Testis (tissue), 3 donors: ENCODE data around the gene SLC17A6. TPM values are rescaled to one million over a fixed set of nuclear protein-coding genes. Genes with fewer than 3 reads are reported as not detected.

ENCODE experiments used
- DNase-seq: peaks from one replicate; pipeline ENCODE4 v3.0.0-alpha.2; 2019
- H3K27ac ChIP-seq, 2 donors: fragments of 200-600 bp; sonication (generic); one replicate each; pipeline ENCODE4 v1.5.1; 2019
- H3K27me3 ChIP-seq: fragments of 200-600 bp; sonication (generic); one replicate; pipeline ENCODE4 v1.5.1; 2019
- H3K36me3 ChIP-seq: fragments of 200-600 bp; sonication (generic); one replicate; pipeline ENCODE4 v1.5.1; 2017; ENCODE audit warnings: low read depth; ENCODE audit errors: missing control alignments
- H3K4me1 ChIP-seq: fragments of 200-600 bp; sonication (generic); one replicate; pipeline ENCODE4 v1.5.1; 2019
- H3K4me3 ChIP-seq, 2 donors: fragments of 200-600 bp; sonication (generic); one replicate each; pipeline ENCODE4 v1.5.1; 2017 to 2019
- H3K9me3 ChIP-seq: fragments of 200-600 bp; sonication (generic); one replicate; pipeline ENCODE4 v1.5.1; 2017
- POLR2A ChIP-seq: fragments of 450-650 bp; IDR thresholded peaks from one replicate; pipeline ENCODE4 v1.6.1; 2017; ENCODE audit warnings: antibody characterized with exemption, mild to moderate bottlenecking, moderate library complexity
- WGBS, 2 donors: methylation state at CpG; one replicate each; pipeline ENCODE4 v1.1.5; 2018; 5-methylcytosine and 5-hydroxymethylcytosine counted together
- intact Hi-C: fragments of 100-400 bp; cut with DNase I; formaldehyde crosslinking; loops from one replicate; pipeline ENCODE4 v1.15.1; 2023; ENCODE audit warnings: low total_unique reads
- polyA plus RNA-seq: library from polyadenylated mRNA; stranded (reverse); fragments of 350-450 nt; fragmentation: Illumina TruSeq; extraction: RNeasy Lipid Tissue Mini Kit (QIAGEN cat#74804); gene quantifications from one replicate; pipeline ENCODE4 v1.2.3, GENCODE V29; 2014; ENCODE audit warnings: low read depth, low replicate concordance; ENCODE audit not compliant: insufficient read depth
- total RNA-seq, 2 donors: library from RNA; depleted of rRNA; stranded (reverse); fragments of >200 nt; gene quantifications; one replicate each; pipeline ENCODE4 v1.2.3, GENCODE V29; 2016
- TF ChIP-seq, protein P1 (sequence below), 3 experiments: fragments of 450-650 bp in 2 of 3; fragments of 200-600 bp in 1 of 3; sonication (generic) in 1 of 3; IDR thresholded peaks; one replicate each; pipeline ENCODE4 v1.5.1; 2016 to 2019; ENCODE audit warnings: antibody characterized with exemption in 3 of 3, mild to moderate bottlenecking in 2 of 3, moderate library complexity in 1 of 3

SLC17A6 gene
- total and polyA plus RNA-seq, 3 donors from 2014 or later: 0.08 TPM; not detected in 2

DNA sequence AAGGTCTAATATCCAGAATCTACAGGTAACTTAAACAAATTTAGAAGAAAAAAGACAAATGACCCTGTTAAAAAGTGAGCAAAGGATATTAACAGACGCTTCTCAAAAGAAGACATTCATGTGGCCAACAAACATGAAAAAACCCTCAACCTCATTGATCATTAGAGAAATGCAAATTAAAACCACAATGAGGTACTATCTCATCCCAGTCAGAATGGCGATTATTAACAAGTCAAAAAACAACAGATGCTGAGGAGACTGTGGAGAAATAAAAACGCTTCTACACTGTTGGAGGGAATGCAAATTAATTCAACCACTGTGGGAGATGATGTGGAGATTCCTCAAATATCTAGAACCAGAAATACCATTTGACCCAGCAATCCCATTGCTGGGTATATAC is 67.2 kb downstream of the SLC17A6 start:
- TF ChIP-seq, protein P1, sequence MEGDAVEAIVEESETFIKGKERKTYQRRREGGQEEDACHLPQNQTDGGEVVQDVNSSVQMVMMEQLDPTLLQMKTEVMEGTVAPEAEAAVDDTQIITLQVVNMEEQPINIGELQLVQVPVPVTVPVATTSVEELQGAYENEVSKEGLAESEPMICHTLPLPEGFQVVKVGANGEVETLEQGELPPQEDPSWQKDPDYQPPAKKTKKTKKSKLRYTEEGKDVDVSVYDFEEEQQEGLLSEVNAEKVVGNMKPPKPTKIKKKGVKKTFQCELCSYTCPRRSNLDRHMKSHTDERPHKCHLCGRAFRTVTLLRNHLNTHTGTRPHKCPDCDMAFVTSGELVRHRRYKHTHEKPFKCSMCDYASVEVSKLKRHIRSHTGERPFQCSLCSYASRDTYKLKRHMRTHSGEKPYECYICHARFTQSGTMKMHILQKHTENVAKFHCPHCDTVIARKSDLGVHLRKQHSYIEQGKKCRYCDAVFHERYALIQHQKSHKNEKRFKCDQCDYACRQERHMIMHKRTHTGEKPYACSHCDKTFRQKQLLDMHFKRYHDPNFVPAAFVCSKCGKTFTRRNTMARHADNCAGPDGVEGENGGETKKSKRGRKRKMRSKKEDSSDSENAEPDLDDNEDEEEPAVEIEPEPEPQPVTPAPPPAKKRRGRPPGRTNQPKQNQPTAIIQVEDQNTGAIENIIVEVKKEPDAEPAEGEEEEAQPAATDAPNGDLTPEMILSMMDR (IDR thresholded peaks at IDR 0.05): no peak
- no peak for TF ChIP-seq POLR2A
- Histone ChIP-seq H3K9me3 (no peaks in the 10 kb centered on the region), H3K4me1 (no peaks in the 10 kb centered on the region), H3K4me3 (no peak overlapping the region), H3K36me3 (no peaks in the 10 kb centered on the region), H3K27ac (no peak overlapping the region), H3K27me3 (no peaks in the 10 kb centered on the region)
- no peak for DNase-seq
- WGBS, 2 donors: 67 to 68% methylated on average over 3 of the region's 3 CpGs
- intact Hi-C loops: no loop called here

DNA sequence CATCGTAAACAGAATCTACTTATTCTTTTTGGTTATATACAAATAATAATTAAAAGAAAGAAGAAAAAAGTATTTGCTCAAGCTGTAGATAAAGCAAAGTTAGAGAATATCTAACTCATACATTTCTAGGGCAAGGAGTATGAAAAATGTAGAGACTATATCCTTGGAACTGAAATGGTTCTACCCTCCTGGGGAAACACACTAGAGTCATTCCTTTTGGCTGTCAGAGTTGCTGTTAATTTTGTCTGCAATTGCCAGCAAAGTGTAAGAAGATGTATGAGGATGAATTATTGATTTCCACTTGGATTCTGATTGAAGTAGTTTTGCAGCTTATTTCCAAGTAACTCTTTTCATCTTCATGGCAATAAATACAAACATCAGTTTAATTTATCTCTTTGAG is 69.1 kb downstream of the SLC17A6 start:
- H3K36me3 ChIP-seq: no peaks in the 10 kb centered on the region
- H3K27ac ChIP-seq: no peak overlapping the region
- WGBS, 2 donors: 91 to 97% methylated on average over 1 of the region's 1 CpG
- intact Hi-C loops: no loop called here
- TF ChIP-seq, protein P1 (IDR thresholded peaks at IDR 0.05): no peak
- no peak for TF ChIP-seq POLR2A
- no peaks in the 10 kb centered on the region for H3K9me3 ChIP-seq
- no peak for DNase-seq
- H3K4me1 ChIP-seq: no peaks in the 10 kb centered on the region
- no peak overlapping the region for H3K4me3 ChIP-seq
- H3K27me3 ChIP-seq: no peaks in the 10 kb centered on the region

DNA sequence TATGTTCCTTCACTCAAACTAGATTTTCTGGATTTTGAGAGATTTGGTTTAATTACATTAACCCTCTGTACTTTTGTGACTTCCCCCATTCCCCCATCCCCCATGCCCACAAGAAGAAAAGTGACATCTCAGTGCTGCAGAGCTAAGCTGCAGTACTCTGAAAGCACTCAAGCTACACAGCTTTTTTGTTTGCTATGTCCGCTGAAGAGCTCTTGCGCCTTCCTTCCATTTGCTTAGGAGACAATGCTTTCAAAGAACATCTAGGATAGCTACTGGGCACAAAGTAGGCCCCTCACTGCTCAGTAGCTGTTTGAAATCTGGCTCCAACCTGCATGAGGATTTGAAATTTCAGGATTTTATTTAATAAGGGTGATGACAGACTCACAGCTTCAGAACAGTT is 69.7 kb downstream of the SLC17A6 start:
- Histone ChIP-seq H3K4me1 (no peaks in the 10 kb centered on the region), H3K36me3 (no peaks in the 10 kb centered on the region), H3K27me3 (no peaks in the 10 kb centered on the region), H3K9me3 (no peaks in the 10 kb centered on the region), H3K4me3 (no peak overlapping the region), H3K27ac (no peak overlapping the region)
- no peak for TF ChIP-seq POLR2A
- TF ChIP-seq, protein P1 (IDR thresholded peaks at IDR 0.05): no peak
- WGBS, 2 donors: 77 to 92% methylated on average over 2 of the region's 2 CpGs
- intact Hi-C loops: no loop called here
- DNase-seq: no peak

GRCh38 chr11:22415476-22415875 is 77.3 kb downstream of the SLC17A6 start:
- Histone ChIP-seq H3K4me1 (no peaks in the 10 kb centered on the region), H3K27me3 (no peaks in the 10 kb centered on the region), H3K27ac (no peak overlapping the region), H3K9me3 (no peaks in the 10 kb centered on the region), H3K36me3 (no peaks in the 10 kb centered on the region), H3K4me3 (no peak overlapping the region)
- TF ChIP-seq POLR2A: no peak
- TF ChIP-seq, protein P1 (IDR thresholded peaks at IDR 0.05): no peak
- 78 to 81% methylated on average over 4 of the region's 4 CpGs for WGBS, 2 donors
- DNase-seq: no peak
- intact Hi-C loops: no loop called here

GRCh38 chr11:22416462-22416861 is 78.3 kb downstream of the SLC17A6 start:
- DNase-seq: no peak
- Histone ChIP-seq H3K4me1 (no peaks in the 10 kb centered on the region), H3K36me3 (no peaks in the 10 kb centered on the region), H3K9me3 (no peaks in the 10 kb centered on the region), H3K27ac (no peak overlapping the region), H3K27me3 (no peaks in the 10 kb centered on the region), H3K4me3 (no peak overlapping the region)
- WGBS, 2 donors: 60% methylated on average over 4 of the region's 4 CpGs
- intact Hi-C loops: no loop called here
- TF ChIP-seq POLR2A: no peak
- TF ChIP-seq, protein P1 (IDR thresholded peaks at IDR 0.05): no peak
